Spleen (tissue), 11 donors: Measurements from ENCODE around the gene TRMT2B. TPM values are rescaled to one million over a fixed set of nuclear protein-coding genes. Genes with fewer than 3 reads are reported as not detected.
"Not testable (repeated sequence)": the region's sequence is repeated elsewhere in the genome, so short reads cannot be mapped to it uniquely, and the experiment has no call there.

Experiments
- DNase-seq: peaks from one replicate; pipeline ENCODE4 v3.0.0-alpha.2; 2020
- H3K27ac ChIP-seq, 8 donors: fragments of 200-600 bp; sonication (generic) in 7 of 8; 1 replicate in 4 of 8; 2 replicates in 4 of 8; pipeline versions ENCODE4 v1.5.0 to v1.8.0; 2016 to 2021; ENCODE audit warnings: inconsistent platforms in 4 of 8, mild to moderate bottlenecking in 4 of 8, moderate library complexity in 1 of 8
- H3K27me3 ChIP-seq, 7 donors: fragments of 200-600 bp; sonication (generic) in 6 of 7; replicated peaks in 1 of 7; 1 replicate in 4 of 7; 2 replicates in 3 of 7; pipeline versions ENCODE4 v1.5.0 to v1.8.0; 2016 to 2021; ENCODE audit warnings: inconsistent platforms in 3 of 7, mild to moderate bottlenecking in 1 of 7
- H3K36me3 ChIP-seq, 6 donors: fragments of 200-600 bp; sonication (generic) in 5 of 6; 1 replicate in 4 of 6; 2 replicates in 2 of 6; pipeline versions ENCODE4 v1.5.0 to v1.8.0; 2016 to 2021; ENCODE audit warnings: inconsistent platforms in 2 of 6
- H3K4me1 ChIP-seq, 6 donors: fragments of 200-600 bp; sonication (generic) in 5 of 6; 1 replicate in 3 of 6; 2 replicates in 3 of 6; pipeline versions ENCODE4 v1.5.0 to v1.8.0; 2016 to 2021; ENCODE audit warnings: inconsistent platforms in 3 of 6
- H3K4me3 ChIP-seq, 8 donors: fragments of 200-600 bp; sonication (generic) in 7 of 8; 1 replicate in 4 of 8; 2 replicates in 4 of 8; pipeline versions ENCODE4 v1.5.0 to v1.8.0; 2016 to 2021; ENCODE audit warnings: inconsistent platforms in 4 of 8, mild to moderate bottlenecking in 4 of 8, moderate library complexity in 2 of 8
- H3K9me3 ChIP-seq, 8 donors: fragments of 200-600 bp; sonication (generic) in 7 of 8; 1 replicate in 4 of 8; 2 replicates in 4 of 8; pipeline versions ENCODE4 v1.5.0 to v1.8.0; 2016 to 2021; ENCODE audit warnings: inconsistent platforms in 4 of 8
- POLR2A ChIP-seq, 3 donors: fragments of 450-650 bp; IDR thresholded peaks; one replicate each; pipeline ENCODE4 v1.5.1; 2017; ENCODE audit warnings: antibody characterized with exemption in 3 of 3, mild to moderate bottlenecking in 1 of 3
- POLR2AphosphoS5 ChIP-seq, 3 donors: sonication (generic); formaldehyde crosslinking; IDR thresholded peaks; one replicate each; pipeline ENCODE4 v1.5.1; 2017; ENCODE audit warnings: antibody characterized with exemption in 3 of 3
- WGBS, 5 donors: extraction: QIAGEN DNeasy Blood & Tissue Kit in 3 of 5; methylation state at CpG; one replicate each; pipeline versions ENCODE4 v1.1.5 to v1.1.7; 2013 to 2018; 5-methylcytosine and 5-hydroxymethylcytosine counted together
- intact Hi-C: fragments of 100-400 bp; cut with DNase I; formaldehyde crosslinking; loops from one replicate; pipeline ENCODE4 v1.15.0; 2023; ENCODE audit warnings: low total_unique reads
- polyA plus RNA-seq, 3 donors: library from polyadenylated mRNA; stranded (reverse); fragments of 200-250 nt; gene quantifications; one replicate each; pipeline ENCODE4 v1.2.1, GENCODE V29; 2013
- total RNA-seq, 7 donors: library from RNA; depleted of rRNA in 3 of 7; stranded (reverse); fragments of >200 nt in 3 of 7; fragmentation: NEBNext Ultra II Directional in 4 of 7; extraction: Animal tissue kit (Norgen Biotek cat#: 25700) in 4 of 7; gene quantifications; one replicate each; pipeline versions ENCODE4 v1.1.0 to v1.2.1, GENCODE V29; 2016 to 2021
- TF ChIP-seq, protein P1 (sequence below), 11 experiments: fragments of 200-600 bp in 7 of 11; fragments of 450-650 bp in 4 of 11; sonication (generic) in 4 of 11; IDR thresholded peaks in 8 of 11; conservative IDR thresholded peaks in 3 of 11; 1 replicate in 7 of 11; 2 replicates in 4 of 11; pipeline versions ENCODE4 v1.4.0 to v1.8.0; 2016 to 2021; ENCODE audit warnings: antibody characterized with exemption in 11 of 11, inconsistent platforms in 4 of 11, mild to moderate bottlenecking in 1 of 11
- donor health status: healthy with polysubstance abuse.
- donor health status: DM: no; HTN: no; CAD: no; lungs with moderate emphysema.
- donor health status: DM: no; HTN: no; CAD: no.
- donor health status: Bipolar disorder and iron deficiency.
- donor health status: healthy.
- donor health status: DM: no; HTN: no; CAD: no.
- donor health status: DM: yes; HTN: yes; CAD: no.

Gene TRMT2B
- total and polyA plus RNA-seq, 10 donors, result 8.1 to 31.0 (median 25.6) TPM

DNA sequence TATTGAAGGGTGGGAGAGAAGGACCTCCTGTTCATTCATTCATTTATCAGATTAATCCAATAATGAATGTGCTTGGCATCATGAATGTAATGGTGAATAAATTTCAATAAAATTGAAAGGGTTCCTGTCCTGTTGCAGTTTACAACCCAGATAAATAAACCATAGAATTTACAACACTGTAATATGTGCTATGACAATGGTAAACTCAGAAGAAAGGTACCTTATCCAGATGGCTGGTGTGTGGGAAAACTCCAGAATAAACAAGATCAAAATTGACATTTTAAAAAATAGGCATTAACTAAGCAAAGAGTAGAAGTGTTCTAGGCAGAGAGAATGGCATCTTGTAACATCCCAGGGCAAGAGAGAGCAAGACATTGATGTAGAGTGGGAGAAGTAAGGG lies 67.1 kb downstream of the TRMT2B start:
- Histone ChIP-seq H3K36me3 (peaks cover 0 to 11% (median 0%) of the 10 kb centered on the region in 6 donors), H3K4me3 (no peak overlapping the region), H3K4me1 (no peaks in the 10 kb centered on the region), H3K9me3 (no peaks in the 10 kb centered on the region), H3K27me3 (no peaks in the 10 kb centered on the region), H3K27ac (no peak overlapping the region)
- DNase-seq, result no peak
- intact Hi-C loops, result no loop called here
- TF ChIP-seq POLR2A (IDR thresholded peaks at IDR 0.05) (no peak), POLR2AphosphoS5 (IDR thresholded peaks at IDR 0.05) (no peak)
- TF ChIP-seq, protein P1, sequence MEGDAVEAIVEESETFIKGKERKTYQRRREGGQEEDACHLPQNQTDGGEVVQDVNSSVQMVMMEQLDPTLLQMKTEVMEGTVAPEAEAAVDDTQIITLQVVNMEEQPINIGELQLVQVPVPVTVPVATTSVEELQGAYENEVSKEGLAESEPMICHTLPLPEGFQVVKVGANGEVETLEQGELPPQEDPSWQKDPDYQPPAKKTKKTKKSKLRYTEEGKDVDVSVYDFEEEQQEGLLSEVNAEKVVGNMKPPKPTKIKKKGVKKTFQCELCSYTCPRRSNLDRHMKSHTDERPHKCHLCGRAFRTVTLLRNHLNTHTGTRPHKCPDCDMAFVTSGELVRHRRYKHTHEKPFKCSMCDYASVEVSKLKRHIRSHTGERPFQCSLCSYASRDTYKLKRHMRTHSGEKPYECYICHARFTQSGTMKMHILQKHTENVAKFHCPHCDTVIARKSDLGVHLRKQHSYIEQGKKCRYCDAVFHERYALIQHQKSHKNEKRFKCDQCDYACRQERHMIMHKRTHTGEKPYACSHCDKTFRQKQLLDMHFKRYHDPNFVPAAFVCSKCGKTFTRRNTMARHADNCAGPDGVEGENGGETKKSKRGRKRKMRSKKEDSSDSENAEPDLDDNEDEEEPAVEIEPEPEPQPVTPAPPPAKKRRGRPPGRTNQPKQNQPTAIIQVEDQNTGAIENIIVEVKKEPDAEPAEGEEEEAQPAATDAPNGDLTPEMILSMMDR (IDR thresholded peaks at IDR 0.05 in 8 of 11, conservative IDR thresholded peaks at IDR 0.05 in 3 of 11), result no peak

DNA sequence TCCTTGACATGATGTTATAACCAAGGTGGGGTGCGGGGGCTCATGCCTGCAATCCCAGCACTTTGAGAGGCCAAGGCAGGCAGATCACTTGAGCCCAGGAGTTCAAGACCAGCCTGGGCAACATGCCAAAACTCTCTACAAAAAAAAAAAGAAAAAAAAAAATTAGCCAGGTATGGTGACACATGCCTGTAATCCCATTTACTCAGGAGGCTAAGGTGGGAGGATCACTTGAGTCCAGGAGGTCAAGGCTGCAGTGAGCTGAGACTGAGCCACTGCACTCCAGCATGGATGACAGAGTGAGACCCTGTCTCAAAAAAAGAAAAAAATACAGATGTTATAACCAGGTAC lies 70.4 kb downstream of the TRMT2B start:
- H3K9me3 ChIP-seq, H3K27me3 ChIP-seq, intact Hi-C loops, DNase-seq, H3K36me3 ChIP-seq, H3K27ac ChIP-seq, H3K4me1 ChIP-seq, H3K4me3 ChIP-seq: not testable (repeated sequence)
- WGBS, 5 donors, result 65 to 100% (median 96%) methylated on average over 1 of the region's 1 CpG

DNA sequence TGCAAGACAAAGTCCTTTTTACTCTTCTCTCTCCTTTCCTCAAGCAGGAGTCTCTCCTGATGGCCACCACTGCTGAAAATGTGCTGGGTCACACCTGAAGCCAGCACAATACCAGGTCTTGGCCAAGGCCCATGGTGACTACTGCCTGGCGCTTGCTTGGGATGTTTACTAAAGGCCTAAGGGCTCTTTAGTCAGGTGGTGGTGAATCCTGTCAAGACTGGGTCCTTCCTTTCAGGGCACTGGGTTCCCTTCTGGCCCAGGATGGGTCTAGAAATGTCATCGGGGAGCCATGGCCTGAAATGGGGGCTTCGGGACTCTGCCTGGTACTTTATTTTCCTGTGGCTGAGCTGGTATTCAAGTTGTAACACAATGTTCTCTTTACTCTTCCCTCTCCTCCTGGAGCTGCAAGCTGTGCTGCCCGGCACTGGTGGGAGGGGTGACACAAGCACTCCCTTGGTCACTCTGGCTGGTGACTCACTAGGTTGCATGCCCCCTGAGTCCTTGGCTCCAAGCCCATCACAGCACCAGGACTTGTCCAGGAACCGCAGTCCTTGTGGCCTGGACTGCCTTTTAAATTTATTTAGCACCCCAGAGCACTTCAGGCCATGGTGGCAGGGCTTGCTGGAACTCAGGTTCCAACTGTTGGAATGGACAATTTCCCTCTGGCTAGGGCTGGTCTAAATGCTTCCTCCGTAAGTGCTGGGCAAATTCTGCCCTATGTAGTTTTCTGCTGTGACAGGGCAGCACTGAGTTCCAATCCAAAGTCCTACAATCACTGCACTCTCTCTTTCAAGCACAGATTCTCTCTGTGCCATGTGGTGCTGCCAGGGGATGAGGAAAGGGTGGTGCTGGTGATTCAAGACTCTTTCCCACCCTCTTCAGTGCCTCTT lies 71.1 kb downstream of the TRMT2B start:
- Histone ChIP-seq H3K27me3 (no peaks in the 10 kb centered on the region), H3K9me3 (peaks cover 0 to 4% (median 0%) of the 10 kb centered on the region in 8 donors), H3K36me3 (no peaks in the 10 kb centered on the region), H3K4me1 (no peaks in the 10 kb centered on the region), H3K4me3 (no peak overlapping the region), H3K27ac (no peak overlapping the region)
- no peak for DNase-seq
- WGBS, 5 donors, result 78 to 97% (median 90%) methylated on average over 2 to 6 of the region's 6 CpGs
- TF ChIP-seq, protein P1 (IDR thresholded peaks at IDR 0.05 in 8 of 11, conservative IDR thresholded peaks at IDR 0.05 in 3 of 11), result no peak
- intact Hi-C loops, result no loop called here

DNA sequence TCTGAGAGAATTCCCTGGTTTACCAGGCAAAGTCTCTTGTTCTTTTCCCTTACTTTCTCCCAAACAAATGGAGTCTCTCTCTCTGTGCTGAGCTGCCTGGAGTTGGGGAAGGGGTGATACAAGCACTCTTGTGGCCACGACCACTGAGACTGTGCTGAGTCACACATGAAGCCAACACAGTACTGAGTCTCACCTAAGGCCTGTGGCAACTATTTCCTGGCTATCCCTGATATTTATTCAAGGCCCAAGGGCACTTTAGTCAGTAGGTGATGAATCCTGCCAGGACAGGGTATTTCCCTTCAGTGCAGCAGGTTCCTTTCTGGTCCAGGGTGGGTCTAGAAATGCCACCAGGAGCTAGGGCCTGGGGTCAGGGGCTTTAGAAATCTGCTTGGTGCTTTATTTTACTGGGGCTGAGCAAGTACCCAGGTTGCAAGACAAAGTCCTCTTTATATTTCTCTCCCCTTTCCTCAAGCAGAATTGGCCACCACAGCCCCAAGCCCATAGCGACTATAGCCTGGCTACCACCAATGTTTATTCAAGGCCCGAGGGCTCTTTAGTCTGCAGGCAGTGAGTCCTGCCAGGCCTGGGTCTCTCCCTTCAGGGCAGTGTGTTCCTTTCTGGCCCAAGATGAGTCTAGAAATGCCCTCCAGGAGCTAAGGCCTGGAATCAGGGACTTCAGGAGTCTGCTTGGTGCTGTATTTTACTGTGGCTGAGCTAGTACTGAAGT lies 71.9 kb downstream of the TRMT2B start:
- TF ChIP-seq POLR2AphosphoS5 (IDR thresholded peaks at IDR 0.05), result no peak
- H3K36me3 ChIP-seq, result no peaks in the 10 kb centered on the region
- H3K9me3 ChIP-seq, result peaks cover 0 to 4% (median 0%) of the 10 kb centered on the region in 8 donors
- intact Hi-C loops, result no loop called here
- H3K27me3 ChIP-seq, result no peaks in the 10 kb centered on the region
- H3K4me3 ChIP-seq, result no peak overlapping the region
- DNase-seq, result no peak
- no peak overlapping the region for H3K27ac ChIP-seq
- no peaks in the 10 kb centered on the region for H3K4me1 ChIP-seq
- WGBS, 5 donors, result 68 to 100% (median 86%) methylated on average over 1 to 3 of the region's 3 CpGs

DNA sequence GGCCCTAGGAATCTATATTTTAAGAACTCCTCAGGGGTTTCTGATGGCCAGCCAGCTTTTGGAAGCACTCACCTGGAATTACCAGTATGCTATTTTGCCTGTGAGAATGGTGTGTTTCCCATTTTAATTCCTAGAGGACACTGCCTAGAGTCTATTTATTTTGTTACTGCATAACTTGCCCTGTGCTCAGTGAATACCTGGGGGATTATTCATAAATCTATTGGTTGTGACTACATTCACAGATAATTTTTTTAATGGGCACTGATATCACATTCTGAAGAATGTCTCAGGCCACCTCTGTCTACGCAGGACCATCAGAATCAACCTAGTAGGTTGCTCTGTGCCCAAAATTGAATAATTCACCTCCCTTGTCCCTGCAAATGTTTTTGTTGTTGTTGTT lies 75.7 kb downstream of the TRMT2B start:
- H3K4me3 ChIP-seq, result no peak overlapping the region
- intact Hi-C loops, result no loop called here
- 85 to 93% (median 92%) methylated on average over 1 of the region's 1 CpG for WGBS, 5 donors
- TF ChIP-seq POLR2A (IDR thresholded peaks at IDR 0.05), result no peak
- no peaks in the 10 kb centered on the region for H3K36me3 ChIP-seq
- peaks cover 0 to 9% (median 0%) of the 10 kb centered on the region in 8 donors for H3K9me3 ChIP-seq
- no peak overlapping the region for H3K27ac ChIP-seq
- no peak for DNase-seq
- H3K27me3 ChIP-seq, result no peaks in the 10 kb centered on the region
- no peaks in the 10 kb centered on the region for H3K4me1 ChIP-seq
